Tongue (tissue), 2 donors: ENCODE measurements around the gene RAD50. TPM values are rescaled to one million over a fixed set of nuclear protein-coding genes. Genes with fewer than 3 reads are reported as not detected.

Source experiments
- DNase-seq: peaks from one replicate; pipeline ENCODE4 v3.0.0-alpha.2; 2015
- total RNA-seq: library from RNA; depleted of rRNA; stranded (reverse); fragments of >200 nt; gene quantifications from one replicate; pipeline ENCODE4 v1.2.3, GENCODE V29; 2014

Gene RAD50
- total RNA-seq, 1 donor from 2014 or later, result 48.8 TPM

GRCh38 chr5:132662004-132662401, 105.2 kb downstream of the RAD50 start:
- no peak for DNase-seq

- no peak for DNase-seq
Observed at GRCh38 chr5:132662925-132663770, 106.4 kb downstream of the RAD50 start.

GRCh38 chr5:132663771-132664695, 107.3 kb downstream of the RAD50 start:
- no peak for DNase-seq

GRCh38 chr5:132664696-132665209, 108.0 kb downstream of the RAD50 start:
- no peak for DNase-seq

- no peak for DNase-seq
Observed at GRCh38 chr5:132665574-132666080, 108.8 kb downstream of the RAD50 start.

GRCh38 chr5:132666310-132667123, 109.7 kb downstream of the RAD50 start:
- no peak for DNase-seq

GRCh38 chr5:132667309-132667708, 110.5 kb downstream of the RAD50 start:
- DNase-seq, result no peak

GRCh38 chr5:132667761-132668705, 111.3 kb downstream of the RAD50 start:
- no peak for DNase-seq

GRCh38 chr5:132668706-132669454, 112.1 kb downstream of the RAD50 start:
- no peak for DNase-seq

GRCh38 chr5:132669455-132669820, 112.7 kb downstream of the RAD50 start:
- DNase-seq, result no peak

- no peak for DNase-seq
Observed at GRCh38 chr5:132669966-132670882, 113.4 kb downstream of the RAD50 start.

GRCh38 chr5:132671000-132671399, 114.2 kb downstream of the RAD50 start:
- DNase-seq, result no peak

- no peak for DNase-seq
Observed at GRCh38 chr5:132673488-132673887, 116.7 kb downstream of the RAD50 start.

GRCh38 chr5:132673939-132674630, 117.3 kb downstream of the RAD50 start, which contains the start of gene IL4:
IL4 (plus strand) TSS chr5:132673989; CDS start chr5:132674051, 62 bp downstream.
- DNase-seq, result no peak

- DNase-seq, result peak; percentile 36
Observed at GRCh38 chr5:132674671-132675506, 118.1 kb downstream of the RAD50 start.

GRCh38 chr5:132675936-132676689, 119.3 kb downstream of the RAD50 start:
- DNase-seq, result no peak
